Muscle of leg (tissue), 11 donors: ENCODE data around the gene SOCS4. TPM values are rescaled to one million over a fixed set of nuclear protein-coding genes. Genes with fewer than 3 reads are reported as not detected.
A peak's percentile ranks its signal among the peaks of the same experiment; 100 is the strongest.
"Not testable (repeated sequence)": the region's sequence is repeated elsewhere in the genome, so short reads cannot be mapped to it uniquely, and the experiment has no call there.

Source experiments
- DNase-seq: peaks from one replicate; pipeline ENCODE4 v3.0.0; 2013
- H3K27ac ChIP-seq: one replicate; pipeline ENCODE4 v1.5.1; 2013; ENCODE audit warnings: mild to moderate bottlenecking, low read length, control low read depth
- H3K27me3 ChIP-seq: one replicate; pipeline ENCODE4 v1.6.1; 2013; ENCODE audit warnings: low read length; ENCODE audit not compliant: control insufficient read depth, insufficient read depth
- H3K36me3 ChIP-seq: one replicate; pipeline ENCODE4 v1.6.1; 2013; ENCODE audit warnings: low read length; ENCODE audit not compliant: control insufficient read depth, insufficient read depth
- H3K4me1 ChIP-seq: one replicate; pipeline ENCODE4 v1.6.1; 2013; ENCODE audit warnings: low read length; ENCODE audit not compliant: control insufficient read depth, insufficient read depth
- H3K4me3 ChIP-seq: one replicate; pipeline ENCODE4 v1.5.1; 2013; ENCODE audit warnings: low read length, control low read depth
- H3K9me3 ChIP-seq: replicated peaks from 2 replicates; pipeline ENCODE4 v1.6.1; 2013; ENCODE audit warnings: low read depth, low read length; ENCODE audit not compliant: control insufficient read depth
- WGBS: methylation state at CpG from one replicate; pipeline ENCODE4 v1.1.5; 2013; ENCODE audit warnings: missing lambda C conversion rate; ENCODE audit not compliant: insufficient coverage; 5-methylcytosine and 5-hydroxymethylcytosine counted together
- polyA plus RNA-seq, 8 donors: library from polyadenylated mRNA; unstranded; fragments of 120-200 nt; gene quantifications; one replicate each; pipeline versions ENCODE4 v1.2.1 to v1.2.3, GENCODE V29; 2013; ENCODE audit warnings: inconsistent platforms in 1 of 8, low replicate concordance in 1 of 8; ENCODE audit not compliant: insufficient read length in 8 of 8, insufficient read depth in 1 of 8
- total RNA-seq: library from RNA; stranded (reverse); fragments of 120-200 nt; gene quantifications from one replicate; pipeline ENCODE4 v1.2.4, GENCODE V29; 2013

Gene SOCS4
- total and polyA plus RNA-seq, 9 donors, result 6.4 to 11.5 (median 9.4) TPM

DNA sequence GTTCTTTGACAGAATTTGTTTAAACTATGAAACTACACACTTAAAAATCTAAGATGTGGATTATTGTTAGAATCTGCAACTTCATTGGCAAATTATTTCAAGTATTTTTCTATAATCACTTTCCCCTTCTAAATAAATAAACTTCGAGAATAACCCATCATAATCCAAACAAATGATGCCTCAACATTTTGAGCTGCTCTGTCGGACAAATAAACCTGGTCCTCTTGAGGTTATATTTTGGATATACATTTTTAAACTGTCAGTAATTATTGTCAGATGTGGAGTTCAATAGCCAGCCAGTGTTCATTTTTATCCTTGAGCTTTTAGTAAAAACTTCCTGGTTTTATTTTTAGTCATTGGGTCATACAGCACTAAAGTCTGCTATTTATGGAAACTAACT, 37.9 kb downstream of the SOCS4 start:
- H3K27ac ChIP-seq, H3K27me3 ChIP-seq, H3K4me3 ChIP-seq, H3K9me3 ChIP-seq, H3K4me1 ChIP-seq: not testable (repeated sequence)
- peak; percentile 63 for DNase-seq
- no CpG with 5 or more reads among the region's 2 CpGs for WGBS
- H3K36me3 ChIP-seq, result peaks cover 21% of the 10 kb centered on the region

DNA sequence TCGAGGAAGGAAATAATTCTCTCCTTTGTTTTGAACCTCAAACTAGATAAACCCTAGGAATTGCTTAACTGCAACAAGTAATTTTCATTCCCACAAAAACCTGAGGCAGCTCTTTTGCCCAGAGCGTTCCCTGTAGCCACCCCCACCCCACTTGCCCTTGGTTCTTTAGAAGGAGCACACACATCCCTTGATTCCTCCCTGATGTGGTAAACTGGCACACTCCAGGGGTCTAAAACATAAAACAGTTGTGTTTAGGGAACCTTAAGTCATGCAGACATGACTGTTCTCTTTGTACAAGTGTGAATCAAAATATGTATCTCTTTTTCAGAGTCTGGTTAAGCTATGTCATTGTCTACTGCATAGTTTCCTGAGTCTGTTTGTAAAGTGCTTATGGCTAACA, 38.4 kb downstream of the SOCS4 start:
- WGBS, result no CpG with 5 or more reads among the region's 2 CpGs
- H3K9me3 ChIP-seq, result no peaks in the 10 kb centered on the region
- DNase-seq, result no peak
- peaks cover 2% of the 10 kb centered on the region for H3K4me1 ChIP-seq
- peaks cover 22% of the 10 kb centered on the region for H3K36me3 ChIP-seq
- no peaks in the 10 kb centered on the region for H3K27me3 ChIP-seq
- no peak overlapping the region for H3K4me3 ChIP-seq
- H3K27ac ChIP-seq, result peak overlapping the region; percentile 67

DNA sequence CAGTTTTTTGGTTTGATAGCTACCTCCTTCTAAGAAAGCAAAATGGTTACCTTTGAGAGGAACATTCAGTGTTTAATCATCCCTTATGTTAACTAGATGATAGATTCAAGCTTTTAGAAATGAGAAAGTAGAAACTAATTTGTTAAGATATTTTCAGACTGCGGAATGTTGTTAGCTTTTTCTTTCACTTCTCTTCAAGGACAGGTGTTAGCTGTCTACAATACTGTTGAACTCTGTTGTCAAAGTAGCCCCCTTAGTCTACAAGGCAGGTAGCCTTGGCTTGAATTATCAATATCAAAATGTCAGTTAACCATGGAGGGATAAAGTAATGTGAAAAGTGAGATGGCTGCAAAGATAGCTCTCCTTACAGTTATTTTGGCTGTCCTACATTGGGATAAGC, 39.2 kb downstream of the SOCS4 start:
- H3K27ac ChIP-seq, result no peak overlapping the region
- no peaks in the 10 kb centered on the region for H3K27me3 ChIP-seq
- no peak for DNase-seq
- no CpG with 5 or more reads among the region's 1 CpG for WGBS
- no peak overlapping the region for H3K4me3 ChIP-seq
- H3K4me1 ChIP-seq, result peaks cover 4% of the 10 kb centered on the region
- peaks cover 22% of the 10 kb centered on the region for H3K36me3 ChIP-seq
- H3K9me3 ChIP-seq, result no peaks in the 10 kb centered on the region

DNA sequence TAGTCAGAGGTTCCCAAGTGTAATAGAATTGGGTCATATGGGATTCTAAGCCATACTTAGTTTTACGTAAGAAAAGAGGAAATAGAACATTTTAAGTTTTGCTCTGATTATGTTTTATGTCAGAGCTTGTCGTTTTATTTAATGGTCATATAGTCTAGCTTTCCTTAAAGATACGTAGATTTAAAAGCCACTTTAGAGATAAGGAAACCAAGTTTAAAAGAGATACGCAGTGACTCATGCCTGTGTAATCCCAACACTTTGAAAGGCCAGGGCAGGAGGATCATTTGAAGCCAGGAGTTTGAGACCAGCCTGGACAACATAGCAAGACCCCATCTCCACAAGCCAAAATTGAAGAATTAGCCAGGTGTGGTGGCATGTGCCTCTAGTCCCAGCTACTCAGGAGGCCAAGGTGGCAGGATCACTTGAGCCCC, 44.0 kb downstream of the SOCS4 start:
- DNase-seq, result no peak
- Histone ChIP-seq H3K36me3 (peaks cover 5% of the 10 kb centered on the region), H3K9me3 (no peaks in the 10 kb centered on the region), H3K27me3 (no peaks in the 10 kb centered on the region), H3K27ac (no peak overlapping the region), H3K4me1 (peaks cover 11% of the 10 kb centered on the region), H3K4me3 (no peak overlapping the region)
- 60% methylated on average over 1 of the region's 4 CpGs for WGBS

GRCh38 chr14:55071870-55072640, 45.0 kb downstream of the SOCS4 start:
- peak; percentile 78 for DNase-seq
- H3K36me3 ChIP-seq, result peaks cover 5% of the 10 kb centered on the region
- H3K27me3 ChIP-seq, result no peaks in the 10 kb centered on the region
- H3K9me3 ChIP-seq, result no peaks in the 10 kb centered on the region
- 14% methylated on average over 2 of the region's 10 CpGs for WGBS
- H3K4me1 ChIP-seq, result peaks cover 11% of the 10 kb centered on the region
- H3K27ac ChIP-seq, result peak overlapping the region; percentile 47
- H3K4me3 ChIP-seq, result no peak overlapping the region

DNA sequence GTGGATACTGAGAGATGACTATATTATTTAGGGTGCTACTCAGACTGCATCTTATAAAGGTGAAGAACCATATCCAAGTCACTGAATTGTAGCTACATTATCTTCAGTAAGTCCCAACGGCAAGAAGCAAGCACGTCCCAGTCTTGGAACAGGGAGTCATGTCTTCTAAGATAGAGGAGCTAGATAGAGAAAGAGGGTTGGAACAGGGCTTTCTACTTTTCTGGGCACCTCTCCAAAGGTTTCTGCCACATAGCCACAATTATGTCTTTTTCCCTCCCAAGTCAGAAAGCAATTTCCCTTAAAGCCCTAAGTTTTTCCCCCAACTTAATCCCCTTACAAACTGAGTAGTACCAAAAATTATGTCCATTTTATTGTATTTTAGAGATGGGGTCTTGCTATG, 46.8 kb downstream of the SOCS4 start:
- Histone ChIP-seq H3K27ac (no peak overlapping the region), H3K4me1 (peaks cover 20% of the 10 kb centered on the region)
- WGBS, result no CpG with 5 or more reads among the region's 2 CpGs

GRCh38 chr14:55074662-55075061, 47.6 kb downstream of the SOCS4 start:
- peak; percentile 34 for DNase-seq
- Histone ChIP-seq H3K27me3 (no peaks in the 10 kb centered on the region), H3K27ac (no peak overlapping the region), H3K36me3 (peaks cover 3% of the 10 kb centered on the region), H3K9me3 (no peaks in the 10 kb centered on the region), H3K4me1 (peaks cover 20% of the 10 kb centered on the region), H3K4me3 (no peak overlapping the region)
- 0% methylated on average over 1 of the region's 5 CpGs for WGBS

More for the DNA sequence above, 46.8 kb downstream of the SOCS4 start:
- no peak for DNase-seq
- Histone ChIP-seq H3K9me3 (no peaks in the 10 kb centered on the region), H3K4me3 (no peak overlapping the region), H3K27me3 (no peaks in the 10 kb centered on the region), H3K36me3 (peaks cover 3% of the 10 kb centered on the region)

DNA sequence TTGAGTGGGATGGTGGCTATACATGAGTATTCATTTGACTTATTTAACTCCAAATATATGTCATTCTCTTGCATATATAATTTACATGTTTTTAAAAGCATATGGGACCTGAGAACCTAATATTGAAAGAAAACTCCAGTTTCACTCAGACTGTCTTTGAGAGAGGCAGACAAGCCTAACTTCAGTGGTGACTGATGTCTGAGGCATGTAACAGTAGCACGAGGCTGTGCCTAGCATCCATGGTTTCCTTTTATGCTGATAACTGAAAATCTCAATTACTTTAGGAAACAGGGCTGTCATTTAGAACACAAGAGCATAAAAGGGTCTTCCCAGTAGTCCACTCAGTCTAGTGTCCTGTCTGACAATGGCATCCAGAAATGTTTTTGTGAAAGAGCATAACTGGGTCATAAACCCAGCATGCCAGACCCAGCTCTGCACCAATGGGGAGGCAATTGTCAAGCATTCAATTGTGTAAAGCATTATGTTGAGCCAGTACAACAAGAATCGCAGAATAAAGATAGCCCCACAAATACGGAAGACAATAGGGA, 48.7 kb downstream of the SOCS4 start:
- Histone ChIP-seq H3K27ac (no peak overlapping the region), H3K9me3 (no peaks in the 10 kb centered on the region), H3K4me1 (peaks cover 20% of the 10 kb centered on the region), H3K36me3 (no peaks in the 10 kb centered on the region), H3K27me3 (no peaks in the 10 kb centered on the region), H3K4me3 (no peak overlapping the region)
- no peak for DNase-seq
- 93% methylated on average over 3 of the region's 3 CpGs for WGBS

GRCh38 chr14:55077170-55078151, 50.4 kb downstream of the SOCS4 start:
- 57% methylated on average over 13 of the region's 17 CpGs for WGBS
- Histone ChIP-seq H3K27ac (peak overlapping the region; percentile 3), H3K27me3 (no peaks in the 10 kb centered on the region), H3K4me3 (no peak overlapping the region), H3K4me1 (peaks cover 13% of the 10 kb centered on the region), H3K36me3 (no peaks in the 10 kb centered on the region), H3K9me3 (no peaks in the 10 kb centered on the region)
- peak; percentile 34 for DNase-seq

DNA sequence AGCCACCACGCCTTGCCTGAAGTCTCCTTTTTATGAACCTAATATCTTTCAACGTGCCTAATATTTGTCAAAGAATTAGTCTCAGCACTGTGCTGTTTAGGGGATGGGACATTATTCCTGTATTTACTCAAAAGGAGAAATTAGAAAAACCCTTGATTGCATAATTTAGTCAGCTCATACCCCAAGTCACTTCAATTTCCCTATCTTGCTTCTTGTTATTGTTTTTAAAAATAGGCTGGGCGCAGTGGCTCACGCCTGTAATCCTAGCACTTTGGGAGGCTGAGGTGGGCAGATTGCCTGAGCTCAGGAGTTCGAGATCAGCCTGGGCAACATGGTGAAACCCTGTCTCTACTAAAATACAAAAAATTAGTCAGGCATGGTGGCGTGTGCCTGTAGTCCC, 52.9 kb downstream of the SOCS4 start:
- not testable (repeated sequence) for H3K27me3 ChIP-seq, H3K36me3 ChIP-seq, H3K4me1 ChIP-seq, DNase-seq, H3K9me3 ChIP-seq, H3K4me3 ChIP-seq, H3K27ac ChIP-seq
- WGBS, result 60% methylated on average over 1 of the region's 6 CpGs
